Right lung (tissue), 10 donors: ENCODE data around the gene GRAPL. TPM values are rescaled to one million over a fixed set of nuclear protein-coding genes. Genes with fewer than 3 reads are reported as not detected.
"Not testable (repeated sequence)": the region's sequence is repeated elsewhere in the genome, so short reads cannot be mapped to it uniquely, and the experiment has no call there.

Experiments
- DNase-seq, 2 donors: peaks; one replicate each; pipeline ENCODE4 v3.0.0-alpha.2; 2013
- long read RNA-seq, 8 donors: transcript quantifications; one replicate each; lab custom pipeline, GENCODE V29; 2026
- polyA plus RNA-seq, 5 donors: library from polyadenylated mRNA; unstranded; fragments of 120-200 nt; gene quantifications; one replicate each; pipeline versions ENCODE4 v1.2.1 to v1.2.3, GENCODE V29; 2013; ENCODE audit warnings: inconsistent platforms in 1 of 5, low replicate concordance in 1 of 5; ENCODE audit not compliant: insufficient read length in 5 of 5, insufficient read depth in 1 of 5

Gene GRAPL
- polyA plus RNA-seq, result 10 to 100 TPM in 4 of 5 donors, 1 to 10 TPM in 1; 6.1 to 14.3 (median 10.7) TPM
- long read RNA-seq, donor 1, partial matches to known transcripts, result 10 of 49 reads
- long read RNA-seq, donor 1, other reads (novel, unspliced or antisense), result 39 of 49 reads
- long read RNA-seq, donor 2, partial matches to known transcripts, result 11 of 12 reads
- long read RNA-seq, donor 2, other reads (novel, unspliced or antisense), result 0 of 12 reads
- long read RNA-seq, donor 3, partial matches to known transcripts, result 0 of 2 reads
- long read RNA-seq, donor 3, other reads (novel, unspliced or antisense), result 0 of 2 reads
- long read RNA-seq, donor 4, partial matches to known transcripts, result 0 of 2 reads
- long read RNA-seq, donor 4, other reads (novel, unspliced or antisense), result 0 of 2 reads
- long read RNA-seq, donor 5, partial matches to known transcripts, result 0 of 2 reads
- long read RNA-seq, donor 5, other reads (novel, unspliced or antisense), result 0 of 2 reads
- long read RNA-seq, donor 6, partial matches to known transcripts, result 0 of 2 reads
- long read RNA-seq, donor 6, other reads (novel, unspliced or antisense), result 0 of 2 reads
- long read RNA-seq, donor 7, partial matches to known transcripts, result 0 of 1 reads
- long read RNA-seq, donor 7, other reads (novel, unspliced or antisense), result 0 of 1 reads
- long read RNA-seq, donor 8, result 0 reads

- DNase-seq, result not testable (repeated sequence)
These were observed at the start of gene GRAPL for GRCh38 chr17:19127148-19127980. Gene GRAPL (plus strand): TSS chr17:19127589. CDS start chr17:19127620, 31 bp downstream.

GRCh38 chr17:19088804-19089685 is 38.3 kb upstream of the GRAPL start:
- DNase-seq, result not testable (repeated sequence)

GRCh38 chr17:19090058-19090772 is 37.2 kb upstream of the GRAPL start:
- not testable (repeated sequence) for DNase-seq

- DNase-seq, result not testable (repeated sequence)
These were observed 34.4 kb upstream of the GRAPL start for GRCh38 chr17:19092737-19093683.

DNA sequence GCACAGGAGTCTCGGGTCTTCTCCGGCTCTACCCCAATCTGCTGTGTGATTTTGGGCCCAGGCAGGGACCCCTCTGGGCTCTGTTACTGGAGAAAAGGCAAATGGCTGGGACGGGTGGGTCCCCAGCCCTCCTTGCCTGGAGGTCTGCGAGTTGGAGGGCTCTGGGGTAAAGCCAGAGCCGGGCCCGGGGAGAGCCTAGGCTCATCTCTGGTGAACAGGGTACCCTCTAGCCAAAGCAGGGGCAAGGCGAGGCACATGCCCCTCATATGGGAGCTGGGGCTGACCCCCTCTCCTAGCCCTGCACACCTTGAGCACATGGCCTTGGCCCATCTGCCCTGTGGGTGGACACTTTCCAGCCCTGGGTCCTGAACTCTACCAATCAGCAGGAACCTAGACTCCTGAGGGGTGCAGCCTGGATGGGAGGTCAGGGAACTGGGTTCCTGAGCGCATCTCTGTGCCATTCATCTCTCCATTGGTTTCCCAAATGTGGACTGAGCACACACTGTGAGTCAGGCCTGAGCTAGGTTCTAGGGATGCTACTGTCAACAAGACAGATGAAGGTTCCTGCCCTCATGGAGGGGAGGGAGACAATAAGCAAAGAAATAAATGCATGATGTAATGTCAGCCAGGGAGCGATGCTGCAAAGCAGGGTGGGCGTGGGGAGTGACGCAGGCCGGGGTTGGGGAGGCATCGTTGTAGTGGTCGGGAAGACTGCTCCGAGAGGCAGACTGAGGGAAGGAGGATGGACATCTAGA is 33.5 kb upstream of the GRAPL start:
- DNase-seq, result not testable (repeated sequence)

GRCh38 chr17:19108517-19108916 is 18.9 kb upstream of the GRAPL start:
- not testable (repeated sequence) for DNase-seq

DNA sequence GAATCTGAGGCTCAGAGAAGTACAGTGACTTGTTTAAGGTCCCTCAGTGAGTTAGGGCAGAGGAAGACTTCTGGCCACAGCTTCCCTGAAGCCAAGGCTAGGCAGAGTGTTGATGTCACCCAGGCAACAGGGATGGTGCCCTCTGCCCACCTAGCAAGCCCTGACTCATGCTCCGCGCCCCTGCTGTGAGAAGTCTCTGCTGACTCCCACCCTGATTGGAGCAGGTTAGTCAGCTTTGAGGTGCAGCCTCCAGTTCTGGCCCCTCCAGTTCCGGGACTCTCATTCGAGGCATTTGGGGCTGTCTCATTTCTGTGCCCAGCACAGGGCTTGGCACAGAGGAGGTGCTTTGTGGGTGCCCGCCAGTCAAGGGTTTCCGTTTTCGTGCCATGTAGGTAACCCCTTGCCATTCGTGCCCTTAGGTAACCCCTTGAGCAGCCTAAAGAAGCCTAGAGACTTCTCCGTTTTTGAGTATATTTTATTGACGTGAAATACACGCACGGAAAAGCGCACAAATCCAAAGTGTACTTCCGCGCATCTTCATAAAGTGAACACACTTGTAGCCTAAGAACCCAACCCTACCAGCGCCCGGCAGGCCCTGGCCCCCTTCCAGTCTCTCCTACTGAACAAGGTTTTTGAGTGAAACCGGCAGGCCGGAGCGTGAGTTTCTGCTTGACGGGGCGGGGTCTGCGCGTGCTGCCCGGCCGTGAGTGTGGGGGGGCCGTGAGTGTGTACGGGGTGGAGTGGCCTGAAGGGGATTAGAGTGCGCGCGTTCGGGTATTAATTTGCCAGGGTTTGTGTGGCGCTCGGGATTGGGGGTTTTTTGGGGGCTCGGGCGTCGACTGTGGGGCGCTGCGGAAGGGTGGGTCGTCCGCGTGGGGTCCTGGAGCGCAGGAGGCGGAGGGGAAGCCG is 16.9 kb upstream of the GRAPL start:
- not testable (repeated sequence) for DNase-seq

- DNase-seq, result peak; percentile 60 to 63
These were observed 16.2 kb upstream of the GRAPL start for GRCh38 chr17:19111111-19111711.

DNA sequence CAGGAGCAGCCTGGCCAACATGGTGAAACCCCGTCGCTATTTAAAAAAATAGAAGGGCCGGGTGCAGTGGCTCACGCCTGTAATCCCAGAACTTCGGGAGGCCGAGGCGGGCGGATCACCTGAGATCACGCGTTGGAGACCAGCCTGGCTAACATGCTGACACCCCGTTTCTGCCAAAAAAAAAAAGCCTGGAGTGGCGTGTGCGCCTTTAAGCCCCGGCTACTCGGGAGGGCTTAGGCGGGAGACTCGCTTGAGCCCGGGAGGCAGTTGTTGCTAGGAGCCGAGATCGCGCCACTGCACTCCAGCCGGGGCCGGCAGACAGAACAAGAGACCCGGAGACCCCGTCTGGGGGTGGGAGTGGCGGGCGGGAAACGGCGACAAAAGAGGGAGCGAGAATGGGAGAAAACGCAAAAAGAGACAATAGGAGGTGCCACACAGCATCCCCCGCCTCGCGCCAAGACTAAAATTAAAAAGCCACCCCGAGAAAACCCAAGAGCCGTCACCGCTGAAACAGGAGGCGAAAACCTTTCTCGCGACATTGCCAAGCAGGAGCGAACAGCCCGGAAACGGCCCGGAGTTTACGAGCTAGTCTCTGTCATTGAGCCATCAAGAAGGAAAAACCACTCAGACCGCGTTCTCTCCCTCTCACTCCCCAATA is 15.5 kb upstream of the GRAPL start:
- DNase-seq, result peak; percentile 51 to 85

GRCh38 chr17:19112459-19112826 is 14.9 kb upstream of the GRAPL start:
- DNase-seq, result not testable (repeated sequence)

DNA sequence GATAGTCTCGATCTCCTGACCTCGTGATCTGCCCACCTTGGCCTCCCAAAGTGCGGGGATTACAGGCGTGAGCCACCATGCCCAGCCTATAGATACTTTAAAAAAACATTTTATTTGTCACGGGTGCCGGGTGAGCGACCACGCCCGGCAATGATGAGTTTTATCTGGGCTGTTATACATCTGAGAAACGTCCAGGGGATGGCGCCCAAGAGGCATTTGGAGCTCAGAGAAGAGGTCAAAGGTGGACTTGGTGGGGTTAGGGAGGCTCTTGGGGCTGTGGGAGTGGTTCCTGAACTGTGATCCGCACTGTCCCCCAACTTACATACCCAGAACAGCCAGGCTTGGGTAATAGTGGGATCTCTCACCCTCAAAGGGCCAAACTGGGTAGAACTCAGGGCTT is 8.7 kb upstream of the GRAPL start:
- DNase-seq, result not testable (repeated sequence)

DNA sequence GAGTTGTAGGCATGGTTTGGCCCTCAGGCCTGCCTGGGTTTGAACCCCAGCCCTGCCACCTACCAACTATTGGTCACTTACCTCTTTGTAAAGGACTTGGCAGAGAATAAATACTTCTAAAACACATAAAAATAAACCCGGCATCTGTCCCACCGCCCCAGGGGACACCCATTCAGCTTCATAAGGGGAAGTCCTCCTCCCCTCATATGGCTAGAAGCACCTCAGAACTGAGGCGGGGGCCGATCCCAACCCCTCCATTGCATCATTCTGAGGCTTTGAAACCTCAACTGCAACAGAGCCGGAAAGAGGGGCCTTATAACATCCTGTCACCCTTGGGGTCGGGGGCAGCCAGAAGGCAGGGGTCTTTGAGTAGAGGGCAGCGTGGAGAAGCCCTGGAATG is 2.1 kb upstream of the GRAPL start:
- DNase-seq, result not testable (repeated sequence)

DNA sequence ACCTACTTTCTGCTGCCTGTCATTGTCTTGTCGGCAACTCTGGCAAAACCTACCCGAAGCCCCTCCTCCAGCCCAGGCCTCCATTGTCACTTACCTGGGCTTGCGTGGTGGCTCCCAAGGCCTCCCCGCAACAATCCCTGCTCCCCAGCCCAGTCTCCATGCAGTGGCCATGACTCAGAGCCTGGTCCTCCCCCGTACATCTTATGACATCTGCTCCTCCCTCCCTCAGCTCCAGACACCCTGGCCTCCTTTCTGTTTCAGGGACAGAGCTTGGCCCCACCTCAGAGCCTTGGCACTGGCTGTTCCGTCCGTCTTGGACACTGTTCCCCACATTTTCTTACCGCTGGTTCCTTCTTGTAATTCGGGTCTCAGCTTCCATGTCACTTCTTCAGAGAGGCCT is 2.1 kb downstream of the GRAPL start:
- DNase-seq, result not testable (repeated sequence)

DNA sequence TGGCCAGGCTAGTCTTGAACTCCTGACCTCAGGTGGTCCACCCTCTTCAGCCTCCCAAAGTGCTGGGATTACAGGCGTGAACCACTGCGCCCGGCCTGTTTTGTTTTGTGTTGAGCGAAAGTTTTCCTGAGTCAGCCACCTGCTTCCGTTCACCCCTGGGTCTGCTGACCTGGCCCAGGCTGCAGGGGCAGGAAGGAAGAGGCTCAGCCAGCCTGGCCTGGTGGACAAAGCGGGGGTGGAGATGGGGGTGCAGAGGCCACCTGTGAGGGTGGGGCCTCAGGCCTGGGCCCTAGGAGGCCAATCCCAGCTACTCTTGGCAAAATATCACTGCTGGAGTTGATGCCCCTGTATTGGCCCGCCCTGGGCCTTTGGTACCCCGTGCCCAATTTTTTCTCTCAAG is 3.7 kb downstream of the GRAPL start:
- DNase-seq, result not testable (repeated sequence)

GRCh38 chr17:19131772-19132171 is 4.4 kb downstream of the GRAPL start:
- not testable (repeated sequence) for DNase-seq

- DNase-seq, result not testable (repeated sequence)
These were observed 6.4 kb downstream of the GRAPL start for GRCh38 chr17:19133793-19134192.
